Liver (tissue), 9 donors: ENCODE data around the gene PPP3R2. TPM values are rescaled to one million over a fixed set of nuclear protein-coding genes. Genes with fewer than 3 reads are reported as not detected.

Experiments
- DNase-seq: peaks from one replicate; pipeline ENCODE4 v3.0.0-alpha.2; 2017; ENCODE audit warnings: low spot score
- H3K27ac ChIP-seq, 2 donors: one replicate each; pipeline ENCODE4 v1.7.0; 2013; ENCODE audit warnings: inconsistent platforms in 2 of 2, low read length in 2 of 2, control low read depth in 1 of 2, low read depth in 1 of 2, mild to moderate bottlenecking in 1 of 2
- H3K27me3 ChIP-seq, 4 donors: one replicate each; pipeline versions ENCODE4 v1.6.1 to v1.7.0; 2013; ENCODE audit warnings: low read length in 3 of 4, inconsistent platforms in 1 of 4, mild to moderate bottlenecking in 1 of 4, moderate library complexity in 1 of 4; ENCODE audit not compliant: control insufficient read depth in 4 of 4, insufficient read depth in 4 of 4
- H3K36me3 ChIP-seq, 4 donors: one replicate each; pipeline versions ENCODE4 v1.6.1 to v1.7.0; 2013; ENCODE audit warnings: low read length in 3 of 4, mild to moderate bottlenecking in 3 of 4, low read depth in 1 of 4, moderate library complexity in 1 of 4; ENCODE audit not compliant: control insufficient read depth in 4 of 4, insufficient read depth in 3 of 4
- H3K4me1 ChIP-seq, 4 donors: one replicate each; pipeline versions ENCODE4 v1.6.1 to v1.7.0; 2013; ENCODE audit warnings: low read length in 3 of 4, mild to moderate bottlenecking in 3 of 4, moderate library complexity in 1 of 4; ENCODE audit not compliant: control insufficient read depth in 4 of 4, insufficient read depth in 4 of 4
- H3K4me3 ChIP-seq, 3 donors: one replicate each; pipeline versions ENCODE4 v1.6.1 to v1.7.0; 2013; ENCODE audit warnings: low read length in 3 of 3, control low read depth in 1 of 3, low read depth in 1 of 3, mild to moderate bottlenecking in 1 of 3
- H3K9ac ChIP-seq, 2 donors: one replicate each; pipeline ENCODE4 v1.7.0; 2013; ENCODE audit warnings: low read length in 2 of 2, mild to moderate bottlenecking in 2 of 2, moderate library complexity in 2 of 2, control low read depth in 1 of 2, low read depth in 1 of 2
- H3K9me3 ChIP-seq, 4 donors: one replicate each; pipeline versions ENCODE4 v1.6.1 to v1.7.0; 2013; ENCODE audit warnings: low read length in 3 of 4; ENCODE audit not compliant: control insufficient read depth in 4 of 4
- EGR1 ChIP-seq, 2 donors: IDR thresholded peaks; 2 replicates each; pipeline ENCODE4 v1.6.1; 2016 to 2018; ENCODE audit warnings: antibody characterized with exemption in 2 of 2, low read depth in 2 of 2
- FOXA1 ChIP-seq: IDR thresholded peaks from 2 replicates; pipeline ENCODE4 v1.6.1; 2016; ENCODE audit warnings: antibody characterized with exemption
- FOXA2 ChIP-seq: IDR thresholded peaks from 2 replicates; pipeline ENCODE4 v1.6.1; 2016; ENCODE audit warnings: antibody characterized with exemption
- GABPA ChIP-seq, 2 donors: IDR thresholded peaks in 1 of 2; conservative IDR thresholded peaks in 1 of 2; 2 replicates each; pipeline ENCODE4 v1.6.1; 2016; ENCODE audit warnings: antibody characterized with exemption in 2 of 2, mild to moderate bottlenecking in 1 of 2, moderate library complexity in 1 of 2
- HNF4A ChIP-seq, 2 donors: conservative IDR thresholded peaks; 2 replicates each; pipeline ENCODE4 v1.6.1; 2016; ENCODE audit warnings: antibody characterized with exemption in 2 of 2, mild to moderate bottlenecking in 2 of 2
- HNF4G ChIP-seq: IDR thresholded peaks from 2 replicates; pipeline ENCODE4 v1.6.1; 2016; ENCODE audit warnings: antibody characterized with exemption
- JUND ChIP-seq, 2 donors: IDR thresholded peaks; 2 replicates each; pipeline ENCODE4 v1.6.1; 2016; ENCODE audit warnings: antibody characterized with exemption in 2 of 2
- NR2F2 ChIP-seq: IDR thresholded peaks from 2 replicates; pipeline ENCODE4 v1.6.1; 2016; ENCODE audit warnings: antibody characterized with exemption
- RAD21 ChIP-seq, 2 donors: IDR thresholded peaks; 2 replicates each; pipeline ENCODE4 v1.6.1; 2016; ENCODE audit warnings: antibody characterized with exemption in 2 of 2, mild to moderate bottlenecking in 2 of 2
- RXRA ChIP-seq, 2 donors: IDR thresholded peaks; 2 replicates each; pipeline ENCODE4 v1.6.1; 2017 to 2018; ENCODE audit warnings: antibody characterized with exemption in 2 of 2, mild to moderate bottlenecking in 1 of 2
- SP1 ChIP-seq: IDR thresholded peaks from 2 replicates; pipeline ENCODE4 v1.6.1; 2018; ENCODE audit warnings: antibody characterized with exemption, mild to moderate bottlenecking
- TAF1 ChIP-seq: conservative IDR thresholded peaks from 2 replicates; pipeline ENCODE4 v1.6.1; 2016; ENCODE audit warnings: antibody characterized with exemption, mild to moderate bottlenecking
- YY1 ChIP-seq: IDR thresholded peaks from 2 replicates; pipeline ENCODE4 v1.6.1; 2016; ENCODE audit warnings: antibody characterized with exemption, mild to moderate bottlenecking
- whole genome bisulfite sequencing: extraction: QIAGEN DNeasy Blood & Tissue Kit; methylation state at CpG from one replicate; pipeline ENCODE4 v1.1.7; 2013; 5-methylcytosine and 5-hydroxymethylcytosine counted together
- polyA plus RNA-seq, 2 donors: library from polyadenylated mRNA; stranded (reverse) in 1 of 2; unstranded in 1 of 2; fragments of 200-250 nt in 1 of 2; fragments of >200 nt in 1 of 2; fragmentation: Nextera tagmentation in 1 of 2; extraction: Ambion mirVana in 1 of 2; gene quantifications; one replicate each; pipeline versions ENCODE4 v1.2.1 to v1.2.3, GENCODE V29; 2013 to 2015
- total RNA-seq, 2 donors: library from RNA; depleted of rRNA; stranded (reverse); fragments of >200 nt; gene quantifications; one replicate each; pipeline ENCODE4 v1.2.3, GENCODE V29; 2014
- TF ChIP-seq, protein P1 (sequence below): IDR thresholded peaks from 2 replicates; pipeline ENCODE4 v1.6.1; 2016; ENCODE audit warnings: antibody characterized with exemption, mild to moderate bottlenecking
- TF ChIP-seq, protein P2 (sequence below): IDR thresholded peaks from 2 replicates; pipeline ENCODE4 v1.6.1; 2016; ENCODE audit warnings: antibody characterized with exemption
- TF ChIP-seq, protein P3 (sequence below): IDR thresholded peaks from 2 replicates; pipeline ENCODE4 v1.6.1; 2016; ENCODE audit warnings: antibody characterized with exemption
- TF ChIP-seq, protein P4 (sequence below): IDR thresholded peaks from 2 replicates; pipeline ENCODE4 v1.6.1; 2016; ENCODE audit warnings: antibody characterized with exemption
- TF ChIP-seq, protein P5 (sequence below): fragments of 150-350 bp; IDR thresholded peaks from 2 replicates; pipeline ENCODE4 v1.5.1; 2017; ENCODE audit warnings: improper control_type of control experiment, low read depth, low read length; ENCODE audit not compliant: missing input control
- donor health status: healthy.
- donor health status: healthy.
- donor health status: healthy.
- donor health status: healthy.
- donor health status: healthy.

PPP3R2 gene
- total and polyA plus RNA-seq, 4 donors = 0.08 TPM; not detected in 3

- no peaks in the 10 kb centered on the region for H3K9me3 ChIP-seq
- H3K27me3 ChIP-seq = no peaks in the 10 kb centered on the region
- peaks cover 0 to 11% (median 6%) of the 10 kb centered on the region in 4 donors for H3K4me1 ChIP-seq
- 87% methylated on average over 3 of the region's 3 CpGs for WGBS
- no peaks in the 10 kb centered on the region for H3K36me3 ChIP-seq
- no peak for DNase-seq
- H3K27ac ChIP-seq = no peak overlapping the region
- no peak overlapping the region for H3K4me3 ChIP-seq
- no peak overlapping the region for H3K9ac ChIP-seq
- TF ChIP-seq FOXA2 (no peak), NR2F2 (no peak), EGR1 (IDR thresholded peaks at IDR 0.05; ENCODE audit: low read depth in 2 of 2) (no peak), JUND (IDR thresholded peaks at IDR 0.05) (no peak), FOXA1 (no peak), HNF4G (no peak), SP1 (no peak), RXRA (IDR thresholded peaks at IDR 0.05) (no peak), GABPA (IDR thresholded peaks at IDR 0.05 in 1 of 2, conservative IDR thresholded peaks at IDR 0.05 in 1 of 2) (no peak)
- TF ChIP-seq, protein P1, sequence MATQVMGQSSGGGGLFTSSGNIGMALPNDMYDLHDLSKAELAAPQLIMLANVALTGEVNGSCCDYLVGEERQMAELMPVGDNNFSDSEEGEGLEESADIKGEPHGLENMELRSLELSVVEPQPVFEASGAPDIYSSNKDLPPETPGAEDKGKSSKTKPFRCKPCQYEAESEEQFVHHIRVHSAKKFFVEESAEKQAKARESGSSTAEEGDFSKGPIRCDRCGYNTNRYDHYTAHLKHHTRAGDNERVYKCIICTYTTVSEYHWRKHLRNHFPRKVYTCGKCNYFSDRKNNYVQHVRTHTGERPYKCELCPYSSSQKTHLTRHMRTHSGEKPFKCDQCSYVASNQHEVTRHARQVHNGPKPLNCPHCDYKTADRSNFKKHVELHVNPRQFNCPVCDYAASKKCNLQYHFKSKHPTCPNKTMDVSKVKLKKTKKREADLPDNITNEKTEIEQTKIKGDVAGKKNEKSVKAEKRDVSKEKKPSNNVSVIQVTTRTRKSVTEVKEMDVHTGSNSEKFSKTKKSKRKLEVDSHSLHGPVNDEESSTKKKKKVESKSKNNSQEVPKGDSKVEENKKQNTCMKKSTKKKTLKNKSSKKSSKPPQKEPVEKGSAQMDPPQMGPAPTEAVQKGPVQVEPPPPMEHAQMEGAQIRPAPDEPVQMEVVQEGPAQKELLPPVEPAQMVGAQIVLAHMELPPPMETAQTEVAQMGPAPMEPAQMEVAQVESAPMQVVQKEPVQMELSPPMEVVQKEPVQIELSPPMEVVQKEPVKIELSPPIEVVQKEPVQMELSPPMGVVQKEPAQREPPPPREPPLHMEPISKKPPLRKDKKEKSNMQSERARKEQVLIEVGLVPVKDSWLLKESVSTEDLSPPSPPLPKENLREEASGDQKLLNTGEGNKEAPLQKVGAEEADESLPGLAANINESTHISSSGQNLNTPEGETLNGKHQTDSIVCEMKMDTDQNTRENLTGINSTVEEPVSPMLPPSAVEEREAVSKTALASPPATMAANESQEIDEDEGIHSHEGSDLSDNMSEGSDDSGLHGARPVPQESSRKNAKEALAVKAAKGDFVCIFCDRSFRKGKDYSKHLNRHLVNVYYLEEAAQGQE = no peak
- TF ChIP-seq, protein P2, sequence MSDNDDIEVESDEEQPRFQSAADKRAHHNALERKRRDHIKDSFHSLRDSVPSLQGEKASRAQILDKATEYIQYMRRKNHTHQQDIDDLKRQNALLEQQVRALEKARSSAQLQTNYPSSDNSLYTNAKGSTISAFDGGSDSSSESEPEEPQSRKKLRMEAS = no peak
- TF ChIP-seq, protein P3, sequence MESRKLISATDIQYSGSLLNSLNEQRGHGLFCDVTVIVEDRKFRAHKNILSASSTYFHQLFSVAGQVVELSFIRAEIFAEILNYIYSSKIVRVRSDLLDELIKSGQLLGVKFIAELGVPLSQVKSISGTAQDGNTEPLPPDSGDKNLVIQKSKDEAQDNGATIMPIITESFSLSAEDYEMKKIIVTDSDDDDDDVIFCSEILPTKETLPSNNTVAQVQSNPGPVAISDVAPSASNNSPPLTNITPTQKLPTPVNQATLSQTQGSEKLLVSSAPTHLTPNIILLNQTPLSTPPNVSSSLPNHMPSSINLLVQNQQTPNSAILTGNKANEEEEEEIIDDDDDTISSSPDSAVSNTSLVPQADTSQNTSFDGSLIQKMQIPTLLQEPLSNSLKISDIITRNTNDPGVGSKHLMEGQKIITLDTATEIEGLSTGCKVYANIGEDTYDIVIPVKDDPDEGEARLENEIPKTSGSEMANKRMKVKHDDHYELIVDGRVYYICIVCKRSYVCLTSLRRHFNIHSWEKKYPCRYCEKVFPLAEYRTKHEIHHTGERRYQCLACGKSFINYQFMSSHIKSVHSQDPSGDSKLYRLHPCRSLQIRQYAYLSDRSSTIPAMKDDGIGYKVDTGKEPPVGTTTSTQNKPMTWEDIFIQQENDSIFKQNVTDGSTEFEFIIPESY = no peak
- TF ChIP-seq, protein P4, sequence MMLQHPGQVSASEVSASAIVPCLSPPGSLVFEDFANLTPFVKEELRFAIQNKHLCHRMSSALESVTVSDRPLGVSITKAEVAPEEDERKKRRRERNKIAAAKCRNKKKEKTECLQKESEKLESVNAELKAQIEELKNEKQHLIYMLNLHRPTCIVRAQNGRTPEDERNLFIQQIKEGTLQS = no peak
These were observed 16.4 kb downstream of the PPP3R2 start for GRCh38 chr9:101578378-101578777.

DNA sequence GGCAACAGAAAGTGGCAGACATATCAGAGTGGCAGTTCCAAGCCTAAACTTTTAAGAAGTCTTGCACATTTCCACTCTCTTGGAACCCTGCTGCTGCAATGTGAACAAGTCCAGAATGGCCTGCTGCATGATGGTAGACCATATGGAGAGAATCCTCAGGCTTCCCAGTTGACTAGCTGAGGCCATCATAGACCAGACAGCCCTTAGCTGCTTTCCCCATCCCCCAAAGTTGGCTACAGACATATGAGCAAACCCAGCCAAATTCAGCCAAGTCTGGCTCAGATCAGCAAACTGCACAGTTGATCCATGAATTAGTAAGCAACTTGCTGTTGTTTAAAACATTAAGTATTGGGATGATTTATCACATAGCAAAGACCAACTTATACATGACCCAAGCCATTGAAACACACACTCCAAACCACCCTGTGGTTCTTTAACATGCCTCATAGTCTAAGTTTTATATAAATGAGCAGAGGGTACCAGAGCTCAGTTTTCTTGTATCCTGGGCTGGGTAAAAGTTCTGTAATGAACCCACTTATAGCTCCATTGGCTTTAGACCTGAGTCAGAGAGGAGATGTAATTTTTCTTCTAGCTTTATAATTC, 19.9 kb downstream of the PPP3R2 start:
- H3K27me3 ChIP-seq = no peaks in the 10 kb centered on the region
- no peak overlapping the region for H3K4me3 ChIP-seq
- no peak overlapping the region for H3K27ac ChIP-seq
- H3K9me3 ChIP-seq = no peaks in the 10 kb centered on the region
- H3K36me3 ChIP-seq = peaks cover 0 to 5% (median 0%) of the 10 kb centered on the region in 4 donors
- peaks cover 0 to 11% (median 6%) of the 10 kb centered on the region in 4 donors for H3K4me1 ChIP-seq
- no peak overlapping the region for H3K9ac ChIP-seq
- DNase-seq = no peak
- TF ChIP-seq HNF4A (conservative IDR thresholded peaks at IDR 0.05) (no peak), RXRA (IDR thresholded peaks at IDR 0.05) (no peak), TAF1 (no peak), NR2F2 (no peak), HNF4G (no peak), JUND (IDR thresholded peaks at IDR 0.05) (no peak), GABPA (IDR thresholded peaks at IDR 0.05 in 1 of 2, conservative IDR thresholded peaks at IDR 0.05 in 1 of 2) (no peak), EGR1 (IDR thresholded peaks at IDR 0.05; ENCODE audit: low read depth in 2 of 2) (no peak), FOXA1 (no peak), RAD21 (IDR thresholded peaks at IDR 0.05) (no peak), FOXA2 (no peak), YY1 (no peak)
- TF ChIP-seq, protein P1 = no peak
- TF ChIP-seq, protein P5, sequence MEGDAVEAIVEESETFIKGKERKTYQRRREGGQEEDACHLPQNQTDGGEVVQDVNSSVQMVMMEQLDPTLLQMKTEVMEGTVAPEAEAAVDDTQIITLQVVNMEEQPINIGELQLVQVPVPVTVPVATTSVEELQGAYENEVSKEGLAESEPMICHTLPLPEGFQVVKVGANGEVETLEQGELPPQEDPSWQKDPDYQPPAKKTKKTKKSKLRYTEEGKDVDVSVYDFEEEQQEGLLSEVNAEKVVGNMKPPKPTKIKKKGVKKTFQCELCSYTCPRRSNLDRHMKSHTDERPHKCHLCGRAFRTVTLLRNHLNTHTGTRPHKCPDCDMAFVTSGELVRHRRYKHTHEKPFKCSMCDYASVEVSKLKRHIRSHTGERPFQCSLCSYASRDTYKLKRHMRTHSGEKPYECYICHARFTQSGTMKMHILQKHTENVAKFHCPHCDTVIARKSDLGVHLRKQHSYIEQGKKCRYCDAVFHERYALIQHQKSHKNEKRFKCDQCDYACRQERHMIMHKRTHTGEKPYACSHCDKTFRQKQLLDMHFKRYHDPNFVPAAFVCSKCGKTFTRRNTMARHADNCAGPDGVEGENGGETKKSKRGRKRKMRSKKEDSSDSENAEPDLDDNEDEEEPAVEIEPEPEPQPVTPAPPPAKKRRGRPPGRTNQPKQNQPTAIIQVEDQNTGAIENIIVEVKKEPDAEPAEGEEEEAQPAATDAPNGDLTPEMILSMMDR = no peak
- TF ChIP-seq, protein P4 = no peak
- TF ChIP-seq, protein P2 = no peak
